ENCODE data around the gene TREX2.
A peak's percentile ranks its signal among the peaks of the same experiment; 100 is the strongest.
"Not testable (repeated sequence)": the region's sequence is repeated elsewhere in the genome, so short reads cannot be mapped to it uniquely, and the experiment has no call there.

Gene TREX2

GRCh38 chrX:153407736-153408135 lies 38.1 kb downstream of the TREX2 start:
- DNase-seq (no peak), ATAC-seq (no peak)

GRCh38 chrX:153406903-153407302 lies 39.0 kb downstream of the TREX2 start:
- no peak for DNase-seq
- ATAC-seq, result no peak

GRCh38 chrX:153406011-153406410 lies 39.8 kb downstream of the TREX2 start:
- no peak for DNase-seq
- ATAC-seq, result no peak

GRCh38 chrX:153405426-153405825 lies 40.4 kb downstream of the TREX2 start:
- DNase-seq (no peak), ATAC-seq (no peak)

- not testable (repeated sequence) for ATAC-seq, DNase-seq
Measured at GRCh38 chrX:153404333-153404732, 41.5 kb downstream of the TREX2 start.

GRCh38 chrX:153401133-153401764 lies 44.6 kb downstream of the TREX2 start, which contains the start of gene PNMA6E:
TSS of gene PNMA6E (minus strand) at chrX:153401350. CDS start at chrX:153398849, 2,501 bp downstream.
- no peak for DNase-seq
- ATAC-seq, result no peak

GRCh38 chrX:153400146-153401132 lies 45.4 kb downstream of the TREX2 start:
- DNase-seq (peak; percentile 66), ATAC-seq (peak; percentile 77)

GRCh38 chrX:153398275-153398960 lies 47.4 kb downstream of the TREX2 start:
- ATAC-seq (no peak), DNase-seq (no peak)

- DNase-seq (no peak), ATAC-seq (no peak)
Measured at GRCh38 chrX:153397256-153397960, 48.4 kb downstream of the TREX2 start.

- DNase-seq, result no peak
Measured at GRCh38 chrX:153396320-153397195, 49.3 kb downstream of the TREX2 start.

GRCh38 chrX:153395613-153396319 lies 50.1 kb downstream of the TREX2 start:
- ATAC-seq (no peak), DNase-seq (no peak)

More at GRCh38 chrX:153396320-153397195, 49.3 kb downstream of the TREX2 start:
- no peak for ATAC-seq

- DNase-seq (no peak), ATAC-seq (no peak)
Measured at GRCh38 chrX:153394612-153395011, 51.2 kb downstream of the TREX2 start.
